ENCODE data around the gene HPX. TPM values are rescaled to one million over a fixed set of nuclear protein-coding genes. Genes with fewer than 3 reads are reported as not detected.

Gene HPX
- total and polyA plus RNA-seq, 8 donors, result 0.31 to 27.2 (median 1.7) TPM; not detected in 4

DNA sequence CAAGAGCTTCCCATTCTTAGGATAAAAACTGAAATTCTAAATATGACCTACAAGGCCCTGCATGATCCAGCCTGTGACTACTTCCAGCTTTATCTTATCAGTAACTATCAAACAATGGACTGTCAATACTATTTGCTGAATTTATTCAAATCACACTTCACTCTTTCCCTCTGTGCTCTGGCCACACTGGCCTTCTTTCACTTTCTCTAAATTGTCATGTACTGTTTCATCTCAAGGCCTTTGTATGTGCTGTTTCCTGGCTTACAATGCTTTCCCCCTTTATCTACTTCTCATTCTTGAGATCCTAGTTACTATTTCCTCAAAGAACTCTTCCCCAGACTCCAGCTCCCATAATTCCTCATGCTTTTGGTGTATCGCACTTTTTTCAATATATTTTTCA lies 46.2 kb upstream of the HPX start:
- Histone ChIP-seq H3K4me1 (peaks cover 10 to 56% (median 19%) of the 10 kb centered on the region in 4 donors), H3K36me3 (peaks cover 0 to 88% (median 86%) of the 10 kb centered on the region in 4 donors), H3K27ac (no peak overlapping the region), H3K9me3 (no peaks in the 10 kb centered on the region), H3K4me3 (no peak overlapping the region), H3K27me3 (no peaks in the 10 kb centered on the region)
- no peak for DNase-seq
- TF ChIP-seq POLR2AphosphoS5 (IDR thresholded peaks at IDR 0.05), result no peak
- no peak for TF ChIP-seq EP300 (IDR thresholded peaks at IDR 0.05)
- TF ChIP-seq CTCF (IDR thresholded peaks at IDR 0.05), result no peak
- TF ChIP-seq POLR2A (IDR thresholded peaks at IDR 0.05), result no peak
- intact Hi-C loops (cut with DNase I; ENCODE audit: low total_unique reads), result no loop called here
- WGBS, 5 donors, result 88 to 95% (median 90%) methylated on average over 1 of the region's 1 CpG

DNA sequence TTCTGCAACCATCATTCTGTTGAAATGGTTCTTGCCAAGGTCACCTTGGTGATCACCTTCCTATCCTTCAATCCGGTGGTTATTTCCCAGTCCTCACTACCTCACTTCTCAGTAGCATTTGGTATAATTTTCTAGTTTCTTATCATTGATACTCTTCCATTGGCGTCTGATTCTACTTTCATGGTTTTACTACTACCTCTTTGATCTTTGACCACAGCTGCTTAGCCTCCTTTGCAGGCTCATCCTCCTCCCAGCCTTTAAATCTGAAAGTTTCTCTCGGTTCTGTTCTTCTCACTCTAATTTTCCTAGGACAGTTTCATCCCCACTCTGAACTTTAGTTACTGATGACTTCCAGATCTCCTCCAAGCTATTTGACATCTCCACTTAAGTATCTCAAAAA lies 45.5 kb upstream of the HPX start:
- TF ChIP-seq POLR2A (IDR thresholded peaks at IDR 0.05) (no peak), POLR2AphosphoS5 (IDR thresholded peaks at IDR 0.05) (no peak), CTCF (IDR thresholded peaks at IDR 0.05) (no peak), EP300 (IDR thresholded peaks at IDR 0.05) (no peak)
- Histone ChIP-seq H3K27ac (no peak overlapping the region), H3K9me3 (no peaks in the 10 kb centered on the region), H3K4me3 (no peak overlapping the region), H3K27me3 (no peaks in the 10 kb centered on the region), H3K36me3 (peaks cover 0 to 83% (median 82%) of the 10 kb centered on the region in 4 donors), H3K4me1 (peaks cover 11 to 58% (median 22%) of the 10 kb centered on the region in 4 donors)
- intact Hi-C loops (cut with DNase I; ENCODE audit: low total_unique reads), result no loop called here
- WGBS, 5 donors, result 78 to 87% (median 83%) methylated on average over 3 of the region's 3 CpGs
- no peak for DNase-seq

DNA sequence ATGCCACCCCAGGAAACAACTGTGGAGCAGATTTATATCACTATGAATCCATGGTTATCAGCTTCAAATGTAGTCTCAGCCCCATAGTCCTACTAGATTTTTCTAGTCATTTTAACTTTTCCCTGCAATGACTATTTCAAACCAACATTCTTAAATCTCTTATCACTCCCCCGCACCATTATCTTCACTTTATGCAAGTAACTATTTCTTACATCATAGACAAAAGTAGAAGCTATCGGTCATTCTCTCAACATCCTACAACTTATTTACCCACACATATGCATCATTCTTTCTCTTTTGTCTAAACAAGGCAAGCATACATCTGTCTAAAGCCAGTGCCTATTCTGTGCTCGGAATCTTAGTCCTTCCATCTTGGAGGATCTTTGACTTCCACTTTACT lies 44.9 kb upstream of the HPX start:
- intact Hi-C loops (cut with DNase I; ENCODE audit: low total_unique reads), result no loop called here
- no peak for DNase-seq
- no peak for TF ChIP-seq CTCF (IDR thresholded peaks at IDR 0.05)
- H3K9me3 ChIP-seq, result no peaks in the 10 kb centered on the region
- H3K4me1 ChIP-seq, result peaks cover 11 to 59% (median 24%) of the 10 kb centered on the region in 4 donors
- H3K4me3 ChIP-seq, result no peak overlapping the region
- H3K36me3 ChIP-seq, result peaks cover 0 to 80% (median 77%) of the 10 kb centered on the region in 4 donors
- 78 to 100% (median 95%) methylated on average over 3 of the region's 3 CpGs for WGBS, 5 donors
- no peak overlapping the region for H3K27ac ChIP-seq
- no peaks in the 10 kb centered on the region for H3K27me3 ChIP-seq

DNA sequence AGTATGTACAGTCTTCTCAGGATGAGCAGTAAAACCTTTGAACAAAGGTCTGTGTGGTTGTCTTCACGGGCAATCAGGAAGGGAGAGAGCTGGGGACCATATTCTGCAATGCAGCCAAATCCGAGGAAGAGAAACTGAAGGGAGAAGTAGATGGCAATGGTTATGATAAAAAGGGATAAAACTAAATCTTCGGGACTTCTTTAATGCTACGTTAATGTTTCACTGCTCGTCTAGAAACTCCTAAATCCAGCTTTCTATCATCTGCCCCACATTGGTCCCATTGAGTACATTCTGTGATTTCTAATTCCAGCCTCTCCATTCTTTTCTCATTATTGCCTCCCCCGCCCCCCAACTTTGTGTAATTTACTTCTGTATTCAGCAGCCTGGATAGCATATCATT lies 42.2 kb upstream of the HPX start:
- TF ChIP-seq POLR2AphosphoS5 (IDR thresholded peaks at IDR 0.05), result no peak
- no peak for TF ChIP-seq CTCF (IDR thresholded peaks at IDR 0.05)
- no peak for TF ChIP-seq POLR2A (IDR thresholded peaks at IDR 0.05)
- no peak for TF ChIP-seq EP300 (IDR thresholded peaks at IDR 0.05)
- Histone ChIP-seq H3K36me3 (peaks cover 10 to 71% (median 67%) of the 10 kb centered on the region in 4 donors), H3K27me3 (no peaks in the 10 kb centered on the region), H3K4me3 (no peak overlapping the region), H3K9me3 (no peaks in the 10 kb centered on the region), H3K4me1 (peaks cover 21 to 68% (median 42%) of the 10 kb centered on the region in 4 donors), H3K27ac (peak overlapping the region in 2 of 5 donors; percentile 94 to 96)
- intact Hi-C loops (cut with DNase I; ENCODE audit: low total_unique reads), result no loop called here
- 87 to 92% (median 89%) methylated on average over 6 of the region's 6 CpGs for WGBS, 5 donors
- DNase-seq, result no peak

Measured in stomach (tissue), 9 donors.